PC-3 (cell line): Measurements from ENCODE around the gene CRYBG3. TPM values are rescaled to one million over a fixed set of nuclear protein-coding genes. Genes with fewer than 3 reads are reported as not detected.

Experiments
- ATAC-seq: fragments of 200-7000 bp; cut with Tn5 transposase; 2 replicates; pipeline ENCODE4 v1.9.1; 2020; ENCODE audit warnings: mild to moderate bottlenecking, moderate library complexity
- BruUV-seq: library from RNA; stranded (reverse); fragments of 400-500 nt; replicated peaks from 2 replicates; lab custom pipeline; 2021; lab: Mats Ljungman, UMichigan
- CTCF ChIA-PET: fragments of 300-600 bp; sonication (Branson Sonifier 250); formaldehyde crosslinking; loops from one replicate; lab custom pipeline; 2022; ENCODE audit warnings: antibody characterized with exemption; lab: Charles Lee
- POLR2A ChIA-PET: fragments of 300-600 bp; sonication (Branson Sonifier 250); formaldehyde crosslinking; loops from one replicate; lab custom pipeline; 2022; ENCODE audit warnings: antibody characterized with exemption; ENCODE audit not compliant: unreplicated experiment; lab: Charles Lee
- DNase-seq: peaks from one replicate; pipeline ENCODE4 v3.0.0-alpha.2; 2015
- H2AFZ ChIP-seq: fragments of 300-600 bp; sonication (generic); 2 replicates; pipeline ENCODE4 v1.6.0; 2016; ENCODE audit warnings: antibody characterized with exemption, low read length
- H3F3A ChIP-seq: fragments of 300-600 bp; sonication (generic); one replicate; pipeline ENCODE4 v1.6.0; 2017; ENCODE audit warnings: antibody characterized with exemption, low read length, control low read depth, mild to moderate bottlenecking; ENCODE audit not compliant: unreplicated experiment
- H3K27ac ChIP-seq: fragments of 300-600 bp; sonication (generic); 2 replicates; pipeline ENCODE4 v1.5.1; 2016; ENCODE audit warnings: mild to moderate bottlenecking, low read length
- H3K27me3 ChIP-seq: fragments of 300-600 bp; sonication (generic); 2 replicates; pipeline ENCODE4 v1.6.1; 2016; ENCODE audit warnings: low read length, mixed read lengths
- H3K36me3 ChIP-seq: fragments of 300-600 bp; sonication (generic); 2 replicates; pipeline ENCODE4 v1.6.1; 2016; ENCODE audit warnings: low read depth, mixed run types, low read length, mixed read lengths
- H3K4me1 ChIP-seq: fragments of 300-600 bp; sonication (generic); 2 replicates; pipeline ENCODE4 v1.5.1; 2016; ENCODE audit warnings: low read length; ENCODE audit not compliant: insufficient read depth
- H3K4me2 ChIP-seq: fragments of 300-600 bp; sonication (generic); 2 replicates; pipeline ENCODE4 v1.6.0; 2016; ENCODE audit warnings: low read length
- H3K4me3 ChIP-seq: fragments of 300-600 bp; sonication (generic); 2 replicates; pipeline ENCODE4 v1.5.1; 2016; ENCODE audit warnings: mild to moderate bottlenecking, low read length, mixed read lengths
- H3K79me2 ChIP-seq: fragments of 300-600 bp; sonication (generic); 2 replicates; pipeline ENCODE4 v1.6.1; 2017; ENCODE audit warnings: low read length, mixed read lengths
- H3K9ac ChIP-seq: fragments of 300-600 bp; sonication (generic); 2 replicates; pipeline ENCODE4 v1.6.0; 2016; ENCODE audit warnings: mild to moderate bottlenecking, low read length
- H3K9me2 ChIP-seq: fragments of 300-600 bp; sonication (generic); replicated peaks from 2 replicates; pipeline ENCODE4 v1.6.1; 2016; ENCODE audit warnings: mixed run types, low read length, mixed read lengths
- H3K9me3 ChIP-seq: fragments of 300-600 bp; sonication (generic); 2 replicates; pipeline ENCODE4 v1.6.1; 2016; ENCODE audit warnings: low read length, mixed read lengths
- H4K20me1 ChIP-seq: fragments of 300-600 bp; sonication (generic); 2 replicates; pipeline ENCODE4 v1.6.1; 2016; ENCODE audit warnings: low read length, mixed read lengths
- EZH2 ChIP-seq: fragments of 300-600 bp; sonication (generic); IDR thresholded peaks from one replicate; pipeline ENCODE4 v1.6.1; 2017; ENCODE audit warnings: antibody characterized with exemption, mild to moderate bottlenecking, low read length; ENCODE audit not compliant: unreplicated experiment
- EZH2phosphoT487 ChIP-seq: fragments of 300-600 bp; sonication (generic); IDR thresholded peaks from 2 replicates; pipeline ENCODE4 v1.6.1; 2018; ENCODE audit warnings: mild to moderate bottlenecking, antibody characterized with exemption, low read length, borderline replicate concordance
- intact Hi-C: fragments of 100-400 bp; cut with micrococcal nuclease; formaldehyde crosslinking; loops from 2 replicates; pipeline ENCODE4 v1.9.0; 2023
- total RNA-seq: library from RNA; depleted of rRNA; stranded (reverse); fragments of >200 nt; gene quantifications from 2 replicates; pipeline ENCODE4 v1.2.3, GENCODE V29; 2014
- TF ChIP-seq, protein P1 (sequence below): fragments of 300-600 bp; sonication (generic); conservative IDR thresholded peaks from 2 replicates; pipeline ENCODE4 v1.5.1; 2017; ENCODE audit warnings: antibody characterized with exemption, low read depth, mild to moderate bottlenecking, low read length

CRYBG3 gene
- total RNA-seq, 1 experiment from 2014 or later: 11.4 TPM

DNA sequence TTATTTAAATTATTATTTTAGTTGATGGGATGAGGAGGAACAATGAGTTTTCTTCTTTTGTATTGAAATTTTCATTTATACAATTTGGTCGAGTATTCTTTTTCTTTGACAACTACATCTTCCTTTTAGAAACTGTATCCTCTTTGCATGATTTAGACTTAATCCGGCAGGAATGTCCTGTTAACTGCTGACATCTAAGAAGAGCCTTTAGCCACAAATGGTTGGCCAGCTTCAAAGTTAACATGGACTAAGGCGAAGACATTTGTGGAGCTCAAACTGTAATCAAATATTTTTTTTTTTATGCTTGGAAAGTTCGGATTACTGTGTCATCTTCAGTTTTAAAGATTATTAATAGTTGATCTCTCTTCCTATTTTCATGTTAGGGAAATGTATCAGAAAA is 107.2 kb downstream of the CRYBG3 start:
- POLR2A ChIA-PET: no interaction called here
- Histone ChIP-seq H3K27ac (no peak overlapping the region), H3K4me1 (no peaks in the 10 kb centered on the region), H3K9me3 (no peaks in the 10 kb centered on the region), H3K79me2 (no peaks in the 10 kb centered on the region), H4K20me1 (no peaks in the 10 kb centered on the region), H3K9ac (no peak overlapping the region), H3K9me2 (no peaks in the 10 kb centered on the region), H3K36me3 (0 out of 2 replicates have a peak, but pooled peaks cover 2% of the 10 kb centered on the region), H3K4me2 (no peak overlapping the region), H3K27me3 (no peaks in the 10 kb centered on the region), H2AFZ (no peak overlapping the region), H3F3A (no peaks in the 10 kb centered on the region), H3K4me3 (no peak overlapping the region)
- no TSS peak for BruUV-seq
- intact Hi-C loops: no loop called here
- CTCF ChIA-PET: no interaction called here
- no peak for DNase-seq
- ATAC-seq: no peak
- TF ChIP-seq EZH2phosphoT487 (no peak), EZH2 (no peak)
- TF ChIP-seq, protein P1, sequence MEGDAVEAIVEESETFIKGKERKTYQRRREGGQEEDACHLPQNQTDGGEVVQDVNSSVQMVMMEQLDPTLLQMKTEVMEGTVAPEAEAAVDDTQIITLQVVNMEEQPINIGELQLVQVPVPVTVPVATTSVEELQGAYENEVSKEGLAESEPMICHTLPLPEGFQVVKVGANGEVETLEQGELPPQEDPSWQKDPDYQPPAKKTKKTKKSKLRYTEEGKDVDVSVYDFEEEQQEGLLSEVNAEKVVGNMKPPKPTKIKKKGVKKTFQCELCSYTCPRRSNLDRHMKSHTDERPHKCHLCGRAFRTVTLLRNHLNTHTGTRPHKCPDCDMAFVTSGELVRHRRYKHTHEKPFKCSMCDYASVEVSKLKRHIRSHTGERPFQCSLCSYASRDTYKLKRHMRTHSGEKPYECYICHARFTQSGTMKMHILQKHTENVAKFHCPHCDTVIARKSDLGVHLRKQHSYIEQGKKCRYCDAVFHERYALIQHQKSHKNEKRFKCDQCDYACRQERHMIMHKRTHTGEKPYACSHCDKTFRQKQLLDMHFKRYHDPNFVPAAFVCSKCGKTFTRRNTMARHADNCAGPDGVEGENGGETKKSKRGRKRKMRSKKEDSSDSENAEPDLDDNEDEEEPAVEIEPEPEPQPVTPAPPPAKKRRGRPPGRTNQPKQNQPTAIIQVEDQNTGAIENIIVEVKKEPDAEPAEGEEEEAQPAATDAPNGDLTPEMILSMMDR: no peak

DNA sequence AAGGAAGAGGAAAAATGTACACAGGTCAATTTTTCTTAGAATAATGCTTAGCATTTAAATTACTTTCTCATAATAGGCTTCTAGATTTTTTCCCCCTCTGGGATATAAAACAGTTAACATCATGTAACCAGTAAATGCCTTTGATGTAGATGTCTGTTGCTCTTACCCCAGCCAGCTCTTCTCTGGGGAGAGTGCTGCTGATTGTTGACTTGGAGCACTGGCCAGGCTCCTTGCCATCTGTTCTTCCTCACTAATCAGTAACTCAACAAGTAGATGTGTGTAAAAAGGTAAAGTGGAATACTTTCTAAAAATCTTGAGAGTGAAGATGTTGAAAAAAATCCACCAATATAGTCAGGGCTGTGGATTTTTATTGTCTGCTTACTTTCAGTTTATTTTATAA is 108.2 kb downstream of the CRYBG3 start:
- ATAC-seq (no peak), DNase-seq (no peak)
- Histone ChIP-seq H3K4me3 (no peak overlapping the region), H3K79me2 (no peaks in the 10 kb centered on the region), H4K20me1 (no peaks in the 10 kb centered on the region), H3K27ac (no peak overlapping the region), H3K9me2 (no peaks in the 10 kb centered on the region), H3K9ac (no peak overlapping the region), H2AFZ (no peak overlapping the region), H3K4me1 (no peaks in the 10 kb centered on the region), H3K9me3 (no peaks in the 10 kb centered on the region), H3F3A (no peaks in the 10 kb centered on the region), H3K4me2 (no peak overlapping the region), H3K27me3 (no peaks in the 10 kb centered on the region), H3K36me3 (0 out of 2 replicates have a peak, but pooled peaks cover 2% of the 10 kb centered on the region)
- CTCF ChIA-PET: no interaction called here
- TF ChIP-seq EZH2phosphoT487 (no peak), EZH2 (no peak)
- TF ChIP-seq, protein P1: no peak
- no TSS peak for BruUV-seq
- POLR2A ChIA-PET: no interaction called here
- intact Hi-C loops: no loop called here

DNA sequence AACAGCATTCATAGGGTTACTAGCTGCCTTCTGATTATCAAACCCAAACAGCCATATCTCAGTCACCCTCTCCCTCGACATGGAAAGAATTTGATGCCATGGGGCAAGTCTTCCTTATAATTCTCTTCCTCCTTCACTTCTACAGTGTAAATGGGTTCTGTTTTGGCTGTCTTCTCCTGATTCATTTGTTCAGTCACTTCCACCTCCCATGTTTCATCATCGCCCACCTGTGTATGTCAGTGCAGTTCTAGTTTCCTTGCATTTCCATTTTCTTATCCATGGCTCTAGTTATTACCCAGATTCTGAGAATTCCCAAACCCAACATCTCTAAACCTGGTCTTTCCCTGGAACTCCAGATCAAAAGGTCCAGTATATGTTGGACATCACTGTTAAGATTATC is 109.4 kb downstream of the CRYBG3 start:
- no peak overlapping the region for H3K9ac ChIP-seq
- CTCF ChIA-PET: no interaction called here
- no peak for TF ChIP-seq EZH2phosphoT487
- TF ChIP-seq, protein P1: no peak
- no peak for TF ChIP-seq EZH2
- ATAC-seq (no peak), DNase-seq (no peak)
- H3K27ac ChIP-seq: no peak overlapping the region
- no peaks in the 10 kb centered on the region for H3K9me3 ChIP-seq
- no peak overlapping the region for H3K4me2 ChIP-seq
- H4K20me1 ChIP-seq: no peaks in the 10 kb centered on the region
- POLR2A ChIA-PET: no interaction called here
- H3F3A ChIP-seq: no peaks in the 10 kb centered on the region
- no peak overlapping the region for H2AFZ ChIP-seq
- no peaks in the 10 kb centered on the region for H3K79me2 ChIP-seq
- no peaks in the 10 kb centered on the region for H3K9me2 ChIP-seq
- H3K27me3 ChIP-seq: no peaks in the 10 kb centered on the region
- no peak overlapping the region for H3K4me3 ChIP-seq
- H3K36me3 ChIP-seq: 0 out of 2 replicates have a peak, but pooled peaks cover 2% of the 10 kb centered on the region
- BruUV-seq: no TSS peak
- intact Hi-C loops: no loop called here
- no peaks in the 10 kb centered on the region for H3K4me1 ChIP-seq
